Activated T-cell treated with anti-CD3 and anti-CD28 coated beads for 1 hour (primary cell): Measurements from ENCODE around the gene ABCF2.

ENCODE experiments used
- DNase-seq: peaks from one replicate; pipeline ENCODE4 v3.0.0-alpha.2; 2020; ENCODE audit warnings: low read depth

ABCF2 gene

GRCh38 chr7:151225948-151226510, 976 bp downstream of the ABCF2 start:
- DNase-seq: no peak

- no peak for DNase-seq
Observed at GRCh38 chr7:151223728-151224127, 3.3 kb downstream of the ABCF2 start.

- no peak for DNase-seq
Observed at GRCh38 chr7:151218170-151218569, 8.8 kb downstream of the ABCF2 start.

GRCh38 chr7:151215396-151215795, 11.6 kb downstream of the ABCF2 start:
- no peak for DNase-seq

- no peak for DNase-seq
Observed at GRCh38 chr7:151213826-151214225, 13.2 kb downstream of the ABCF2 start.

- no peak for DNase-seq
Observed at GRCh38 chr7:151212626-151213025, 14.4 kb downstream of the ABCF2 start.

- no peak for DNase-seq
Observed at GRCh38 chr7:151211155-151211772, 15.7 kb downstream of the ABCF2 start.

- DNase-seq: no peak
Observed at GRCh38 chr7:151210087-151210854, 16.7 kb downstream of the ABCF2 start, which contains the start of gene H2BK1. Gene H2BK1, minus strand, starts transcription at chr7:151210488. Its CDS starts 170 bp downstream, at chr7:151210318.

GRCh38 chr7:151209588-151209987, 17.4 kb downstream of the ABCF2 start:
- no peak for DNase-seq

GRCh38 chr7:151208253-151208862, 18.6 kb downstream of the ABCF2 start:
- no peak for DNase-seq

- DNase-seq: no peak
Observed at GRCh38 chr7:151207804-151208203, 19.2 kb downstream of the ABCF2 start.

- DNase-seq: no peak
Observed at GRCh38 chr7:151207315-151207714, 19.7 kb downstream of the ABCF2 start.

- DNase-seq: no peak
Observed at GRCh38 chr7:151206914-151207313, 20.1 kb downstream of the ABCF2 start.

GRCh38 chr7:151205730-151206129, 21.3 kb downstream of the ABCF2 start:
- DNase-seq: no peak

- no peak for DNase-seq
Observed at GRCh38 chr7:151204383-151205032, 22.5 kb downstream of the ABCF2 start.

- DNase-seq: no peak
Observed at GRCh38 chr7:151202836-151203235, 24.2 kb downstream of the ABCF2 start.

- no peak for DNase-seq
Observed at GRCh38 chr7:151201751-151202150, 25.3 kb downstream of the ABCF2 start.

GRCh38 chr7:151201344-151201743, 25.7 kb downstream of the ABCF2 start:
- DNase-seq: no peak

- no peak for DNase-seq
Observed at GRCh38 chr7:151198945-151199848, 27.8 kb downstream of the ABCF2 start.

- no peak for DNase-seq
Observed at GRCh38 chr7:151197932-151198331, 29.1 kb downstream of the ABCF2 start.
